Mucosa of descending colon (tissue), 3 donors: ENCODE results near the gene SRBD1. TPM values are rescaled to one million over a fixed set of nuclear protein-coding genes. Genes with fewer than 3 reads are reported as not detected.
A peak's percentile ranks its signal among the peaks of the same experiment; 100 is the strongest.

Experiments
- ATAC-seq: fragments of 200-7000 bp; cut with Tn5 transposase; one replicate; pipeline ENCODE4 v1.9.1; 2020; ENCODE audit warnings: mild to moderate bottlenecking, moderate library complexity
- DNase-seq, 3 donors: peaks; one replicate each; pipeline ENCODE4 v3.0.0-alpha.2; 2020
- H3K36me3 ChIP-seq: fragments of 200-600 bp; one replicate; pipeline ENCODE4 v1.8.0; 2021; ENCODE audit warnings: low read depth, mild to moderate bottlenecking
- H3K4me1 ChIP-seq: fragments of 200-600 bp; one replicate; pipeline ENCODE4 v1.8.0; 2021; ENCODE audit warnings: low read depth, mild to moderate bottlenecking
- H3K4me3 ChIP-seq: fragments of 200-600 bp; one replicate; pipeline ENCODE4 v1.8.0; 2021; ENCODE audit warnings: mild to moderate bottlenecking
- H3K9me3 ChIP-seq: fragments of 200-600 bp; one replicate; pipeline ENCODE4 v1.8.0; 2021; ENCODE audit warnings: mild to moderate bottlenecking
- CTCF ChIP-seq: fragments of 200-600 bp; IDR thresholded peaks from one replicate; pipeline ENCODE4 v1.8.0; 2022; ENCODE audit warnings: antibody characterized with exemption, mild to moderate bottlenecking
- intact Hi-C, 2 donors: fragments of 100-400 bp; cut with DNase I in 1 of 2; cut with micrococcal nuclease in 1 of 2; formaldehyde crosslinking; loops; one replicate each; pipeline versions ENCODE4 v1.11.0 to v1.11.1; 2022; cut with DNase I, micrococcal nuclease
- total RNA-seq, 3 donors: library from RNA; stranded (reverse); fragmentation: NEBNext Ultra II Directional in 2 of 3; extraction: Animal tissue kit (Norgen Biotek cat#: 25700) in 2 of 3; gene quantifications; one replicate each; pipeline versions ENCODE4 v1.2.1 to v1.2.4, GENCODE V29; 2021 to 2023
- donor health status: DM: no; HTN: no; CAD: no; lungs with moderate emphysema.
- donor health status: DM: no; HTN: no; CAD: no.
- donor health status: DM: no; HTN: yes; CAD: no.

SRBD1 gene
- total RNA-seq, 3 donors from 2014 or later = 17.2 to 20.9 (median 17.3) TPM

- ATAC-seq = no peak
- no peak for DNase-seq
- Histone ChIP-seq H3K9me3 (no peaks in the 10 kb centered on the region), H3K4me3 (no peak overlapping the region), H3K36me3 (no peaks in the 10 kb centered on the region), H3K4me1 (no peaks in the 10 kb centered on the region)
- no peak for TF ChIP-seq CTCF
- intact Hi-C loops = no loop called here
Measured at GRCh38 chr2:45390861-45391260, 220.2 kb downstream of the SRBD1 start.

GRCh38 chr2:45390441-45390840 lies 220.6 kb downstream of the SRBD1 start:
- TF ChIP-seq CTCF = no peak
- no peaks in the 10 kb centered on the region for H3K4me1 ChIP-seq
- DNase-seq (no peak), ATAC-seq (no peak)
- intact Hi-C loops = no loop called here
- H3K36me3 ChIP-seq = no peaks in the 10 kb centered on the region
- no peaks in the 10 kb centered on the region for H3K9me3 ChIP-seq
- no peak overlapping the region for H3K4me3 ChIP-seq

- H3K4me1 ChIP-seq = no peaks in the 10 kb centered on the region
- intact Hi-C loops = no loop called here
- no peak overlapping the region for H3K4me3 ChIP-seq
- TF ChIP-seq CTCF = no peak
- DNase-seq = no peak
- no peaks in the 10 kb centered on the region for H3K9me3 ChIP-seq
- peak; percentile 47 for ATAC-seq
- no peaks in the 10 kb centered on the region for H3K36me3 ChIP-seq
Measured at GRCh38 chr2:45388541-45389100, 222.4 kb downstream of the SRBD1 start.

- intact Hi-C loops = no loop called here
- H3K9me3 ChIP-seq = no peaks in the 10 kb centered on the region
- ATAC-seq (no peak), DNase-seq (no peak)
- H3K36me3 ChIP-seq = no peaks in the 10 kb centered on the region
- TF ChIP-seq CTCF = no peak
- H3K4me1 ChIP-seq = no peaks in the 10 kb centered on the region
- H3K4me3 ChIP-seq = no peak overlapping the region
Measured at GRCh38 chr2:45382744-45383143, 228.3 kb downstream of the SRBD1 start.

GRCh38 chr2:45380131-45380836 lies 230.8 kb downstream of the SRBD1 start:
- no peak for TF ChIP-seq CTCF
- Histone ChIP-seq H3K4me1 (no peaks in the 10 kb centered on the region), H3K9me3 (no peaks in the 10 kb centered on the region), H3K4me3 (no peak overlapping the region), H3K36me3 (no peaks in the 10 kb centered on the region)
- ATAC-seq = peak; percentile 97
- DNase-seq = no peak
- intact Hi-C loops = no loop called here
